ENCODE results near the gene RPN1.
"Not testable (repeated sequence)": the region's sequence is repeated elsewhere in the genome, so short reads cannot be mapped to it uniquely, and the experiment has no call there.

RPN1 gene

DNA sequence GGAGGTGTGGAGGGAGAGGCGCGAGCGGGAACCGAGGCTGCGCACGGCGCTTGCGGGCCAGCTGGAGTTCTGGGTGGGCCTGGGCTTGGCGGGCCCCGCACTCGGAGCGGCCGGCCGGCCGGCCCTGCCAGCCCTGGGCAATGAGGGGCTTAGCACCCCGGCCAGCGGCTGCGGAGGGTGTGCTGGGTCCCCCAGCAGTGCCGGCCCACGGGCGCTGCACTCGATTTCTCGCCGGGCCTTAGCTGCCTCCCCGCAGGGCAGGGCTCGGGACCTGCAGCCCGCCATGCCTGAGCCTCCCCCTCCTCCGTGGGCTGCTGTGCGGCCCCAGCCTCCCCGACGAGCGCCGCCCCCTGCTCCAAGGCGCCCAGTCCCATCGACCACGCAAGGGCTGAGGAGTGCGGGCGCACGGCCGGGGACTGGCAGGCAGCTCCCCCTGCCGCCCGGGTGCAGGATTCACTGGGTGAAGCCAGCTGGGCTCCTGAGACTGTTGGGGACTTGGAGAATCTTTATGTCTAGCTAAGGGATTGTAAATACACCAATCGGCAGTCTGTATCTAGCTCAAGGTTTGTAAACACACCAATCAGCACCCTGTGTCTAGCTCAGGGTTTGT lies 2.9 kb upstream of the RPN1 start:
- DNase-seq (ENCODE audit: low read depth in 2 of 3, low spot score in 2 of 3) = not testable (repeated sequence)

DNA sequence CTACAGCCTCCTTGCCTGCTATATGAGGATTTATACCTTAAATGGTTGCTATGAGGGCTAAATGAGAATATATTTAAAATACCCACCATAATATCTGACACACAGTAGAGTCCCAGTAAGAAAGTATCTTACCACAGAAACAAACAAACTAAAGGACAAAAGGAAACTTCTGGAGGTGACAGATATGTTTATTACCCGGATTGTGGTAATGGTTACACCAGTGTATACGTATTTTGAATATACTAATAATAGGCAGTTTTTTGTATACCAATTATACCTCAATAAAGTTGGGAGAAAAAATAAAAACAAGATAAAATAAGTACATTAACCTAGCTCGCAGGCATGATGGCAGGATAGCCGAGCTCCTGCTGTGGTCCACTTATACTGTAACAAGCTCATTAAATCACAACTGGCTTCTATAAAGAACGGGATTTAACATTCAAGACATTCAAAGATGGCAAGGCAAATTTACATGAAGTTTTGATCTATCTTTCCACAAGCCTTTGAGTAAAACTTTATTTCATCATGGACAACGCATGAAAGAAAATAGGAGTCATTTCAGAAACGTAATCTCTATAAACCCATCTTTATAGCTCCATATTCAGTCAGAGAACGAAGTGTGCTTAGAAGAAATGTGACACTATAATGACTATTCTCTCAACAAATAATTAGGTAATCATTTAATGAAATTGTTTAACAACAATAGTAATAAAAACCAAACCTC lies 1.5 kb downstream of the RPN1 start:
- DNase-seq (ENCODE audit: low read depth in 2 of 3, low spot score in 2 of 3) = no peak

DNA sequence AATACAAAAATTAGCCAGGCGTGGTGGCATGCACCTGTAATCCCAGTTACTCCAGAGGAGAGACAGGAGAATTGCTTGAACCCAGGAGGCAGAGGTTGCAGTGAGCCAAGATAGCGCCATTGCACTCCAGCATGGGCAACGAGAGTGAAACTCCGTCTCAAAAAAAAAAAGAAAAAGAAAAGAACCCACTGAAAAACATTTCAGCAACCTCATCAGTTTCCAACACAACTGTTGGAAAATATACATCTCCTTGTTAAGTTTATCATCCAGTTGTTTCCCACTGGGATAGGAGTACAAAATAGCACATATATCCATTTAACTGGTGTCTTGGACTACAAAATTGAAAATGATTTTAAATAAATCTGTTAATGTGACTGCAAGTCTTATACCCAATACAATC lies 2.2 kb downstream of the RPN1 start:
- DNase-seq (ENCODE audit: low read depth in 2 of 3, low spot score in 2 of 3) = no peak

DNA sequence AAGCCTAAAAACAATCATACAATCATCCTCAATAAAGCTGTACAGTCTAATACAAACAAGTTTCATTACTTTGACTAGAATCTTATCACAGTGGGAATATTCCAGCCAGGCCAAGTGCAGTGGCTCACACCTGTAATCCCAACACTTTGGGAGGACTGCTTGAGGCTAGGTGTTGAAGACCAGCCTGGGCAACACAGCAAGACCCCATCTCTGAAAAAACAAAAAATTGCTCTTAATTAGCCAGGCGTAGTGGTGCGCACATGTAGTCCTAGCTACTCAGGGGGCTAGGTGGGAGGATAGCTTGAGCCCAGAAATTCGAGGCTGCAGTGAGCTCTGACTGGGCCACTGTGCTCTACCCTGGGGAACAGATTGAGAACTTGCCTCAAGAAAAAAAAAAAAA lies 3.3 kb downstream of the RPN1 start:
- no peak for DNase-seq (ENCODE audit: low read depth in 2 of 3, low spot score in 2 of 3)

DNA sequence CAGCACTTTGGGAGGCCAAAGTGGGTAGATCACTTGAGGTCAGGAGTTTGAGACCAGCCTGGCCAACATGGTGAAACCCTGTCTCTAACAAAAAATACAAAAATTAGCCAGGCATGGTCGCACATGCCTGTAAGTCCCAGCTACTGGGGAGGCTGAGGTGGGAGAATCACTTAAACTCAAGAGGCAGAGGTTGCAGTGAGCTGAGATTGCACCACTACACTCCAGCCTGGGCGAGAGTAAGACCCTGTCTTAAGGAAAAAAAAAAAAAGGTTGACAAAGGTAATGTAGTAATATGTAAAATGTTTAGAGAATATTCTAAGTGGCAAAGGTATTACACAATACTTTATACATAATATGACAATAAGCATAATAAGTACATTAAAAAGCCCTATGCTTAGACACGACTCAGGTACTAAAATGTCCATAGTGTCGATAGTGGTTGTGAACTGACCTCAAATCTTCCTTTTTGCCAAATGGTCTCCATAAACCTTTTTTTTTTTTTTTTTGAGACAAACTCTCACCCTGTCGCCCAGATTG lies 16.5 kb downstream of the RPN1 start:
- no peak for DNase-seq (ENCODE audit: low read depth in 2 of 3, low spot score in 2 of 3)

DNA sequence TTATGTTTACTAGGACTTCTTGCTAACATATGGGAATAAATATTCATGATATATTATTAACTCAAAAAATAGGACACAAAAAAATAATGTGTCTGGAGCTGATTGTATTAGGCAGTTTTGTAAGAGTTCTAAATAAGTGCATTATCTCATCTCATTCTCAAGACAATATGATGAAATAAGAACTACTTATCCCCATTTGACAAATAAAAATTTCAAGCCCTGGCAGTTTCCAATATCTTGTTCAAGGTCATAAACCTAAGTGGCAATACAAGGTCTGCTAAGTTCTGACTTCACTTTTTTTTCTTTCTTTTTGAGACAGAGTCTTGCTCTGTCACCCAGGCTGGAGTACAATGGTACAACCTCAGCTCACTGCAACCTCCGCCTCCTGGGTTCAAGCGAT lies 18.3 kb downstream of the RPN1 start:
- no peak for DNase-seq (ENCODE audit: low read depth in 2 of 3, low spot score in 2 of 3)

DNA sequence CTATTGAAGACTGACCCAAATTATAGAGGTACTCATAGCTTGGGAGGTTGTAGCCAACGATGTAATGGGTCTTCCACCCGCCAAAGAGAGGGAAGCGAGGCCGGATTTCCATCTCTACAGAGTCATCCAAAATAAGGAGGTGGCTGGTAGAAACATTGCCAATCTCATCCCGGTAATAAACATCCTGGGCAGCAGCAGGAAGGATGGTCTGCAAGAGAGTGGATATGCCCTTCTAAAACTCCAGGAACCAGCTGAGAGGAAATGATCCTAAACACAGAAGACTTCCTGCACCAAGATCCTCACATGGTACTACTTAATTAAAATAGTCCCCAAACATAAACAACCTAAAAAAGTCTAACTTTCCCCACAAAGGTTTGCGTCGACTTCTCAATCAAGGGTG lies 20.7 kb downstream of the RPN1 start:
- no peak for DNase-seq (ENCODE audit: low read depth in 2 of 3, low spot score in 2 of 3)

DNA sequence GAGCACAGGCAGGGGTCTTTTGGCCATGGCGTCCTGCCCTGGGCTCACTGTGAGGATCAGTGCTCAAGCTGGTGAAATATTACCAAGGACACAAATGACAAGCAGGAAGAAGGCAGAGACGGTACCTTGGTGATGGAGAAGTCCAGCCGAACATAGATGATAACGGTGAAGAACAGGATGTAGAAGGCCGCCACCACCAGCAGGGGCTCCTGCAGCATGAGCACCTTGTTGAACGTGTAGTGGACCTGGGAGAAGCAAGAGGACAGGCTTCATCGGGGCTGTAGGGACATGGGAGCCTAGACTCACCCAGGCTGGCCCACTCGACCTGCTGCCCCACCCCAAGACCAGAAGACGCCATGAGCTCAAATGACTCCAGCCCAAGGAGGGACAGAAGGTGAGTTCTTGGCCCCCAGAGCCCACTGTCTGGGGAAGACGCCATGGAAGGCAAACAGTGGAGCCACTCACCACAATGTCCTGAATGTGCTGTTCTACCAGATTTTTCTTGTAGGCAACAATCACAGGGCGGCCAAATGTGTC lies 25.1 kb downstream of the RPN1 start:
- DNase-seq (ENCODE audit: low read depth in 2 of 3, low spot score in 2 of 3) = no peak

DNA sequence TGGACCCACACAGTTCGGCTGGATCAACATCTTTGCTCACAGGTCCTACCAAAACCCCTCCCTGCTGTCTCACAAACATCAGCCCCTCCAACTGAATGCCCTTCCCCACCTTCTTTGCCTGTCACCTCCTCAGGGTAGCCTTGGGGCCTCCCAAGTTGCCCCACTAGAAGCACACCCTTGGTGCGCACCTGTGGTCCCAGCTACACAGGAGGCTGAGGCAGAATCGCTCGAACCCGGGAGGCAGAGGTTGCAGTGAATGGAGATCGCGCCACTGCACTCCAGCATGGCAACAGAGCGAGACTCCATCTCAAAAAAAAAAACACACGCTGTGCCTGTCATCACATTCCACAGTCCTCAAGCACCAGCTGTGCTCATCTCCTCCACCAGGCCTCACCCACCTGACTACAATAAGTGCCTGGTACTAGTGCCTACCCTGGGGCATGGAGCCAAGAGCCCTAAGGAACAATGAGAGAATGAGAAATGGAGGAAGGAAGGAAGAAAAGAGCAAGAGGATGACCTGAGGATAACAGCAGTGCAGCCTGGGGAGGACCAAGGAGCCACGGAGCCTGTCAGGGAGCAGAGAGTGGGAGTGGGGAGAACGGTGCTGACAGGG lies 26.0 kb downstream of the RPN1 start:
- no peak for DNase-seq (ENCODE audit: low read depth in 2 of 3, low spot score in 2 of 3)

DNA sequence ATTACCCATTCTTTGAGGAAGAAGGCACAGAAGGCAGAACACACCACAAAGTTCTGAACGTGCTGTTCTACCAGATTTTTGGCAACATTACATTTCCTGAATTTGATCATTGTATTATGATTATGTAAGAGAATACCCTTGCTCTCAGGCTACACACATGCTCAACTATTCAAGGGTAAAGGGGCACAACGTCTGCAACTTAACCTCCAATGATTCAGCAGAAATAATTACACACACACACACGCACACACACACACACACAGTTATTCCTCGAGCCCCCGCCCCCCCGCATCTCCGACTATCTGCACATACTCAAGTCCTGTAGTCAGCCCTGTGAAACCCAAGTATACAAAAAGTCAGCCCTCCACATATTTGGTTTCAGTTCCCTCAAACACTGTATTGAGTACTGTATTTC lies 26.8 kb downstream of the RPN1 start:
- no peak for DNase-seq (ENCODE audit: low read depth in 2 of 3, low spot score in 2 of 3)

DNA sequence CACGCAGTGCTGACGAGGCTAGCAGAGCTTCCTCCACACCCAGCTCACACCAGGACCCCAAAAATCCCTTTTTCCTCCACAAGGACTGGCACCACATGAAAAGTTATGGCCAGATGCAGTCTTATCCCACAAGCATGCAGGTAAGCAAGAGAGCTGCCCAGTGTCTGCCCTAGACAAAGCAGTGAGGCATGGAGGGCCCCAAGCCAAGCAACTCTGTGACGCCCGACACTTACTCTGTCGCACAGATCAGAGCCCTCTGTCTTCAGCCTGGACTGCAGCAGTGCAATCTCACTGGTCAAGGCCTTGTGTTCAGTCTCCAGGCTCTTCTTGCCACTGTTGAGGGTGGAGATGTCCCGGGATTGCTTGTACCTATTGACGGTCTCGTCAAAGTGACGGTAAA lies 28.7 kb downstream of the RPN1 start:
- no peak for DNase-seq (ENCODE audit: low read depth in 2 of 3, low spot score in 2 of 3)

DNA sequence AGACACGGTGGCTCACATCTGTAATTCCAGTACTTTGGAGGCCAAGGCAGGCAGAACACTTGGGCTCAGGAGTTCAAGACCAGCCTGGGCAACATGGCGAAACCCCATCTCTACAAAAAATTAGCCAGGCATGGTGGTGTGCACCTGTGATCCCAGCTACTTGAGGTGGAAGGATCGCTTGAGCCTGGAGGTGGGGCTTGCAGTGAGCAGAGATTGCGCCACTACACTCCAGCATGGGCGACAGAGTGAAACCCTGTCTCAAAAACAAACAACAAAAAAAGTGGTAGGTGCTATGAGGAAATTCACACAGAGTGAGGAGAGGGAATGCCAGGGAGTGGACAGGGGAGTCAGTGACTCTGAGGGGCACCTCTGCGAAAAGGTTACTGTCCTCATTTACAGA lies 29.4 kb downstream of the RPN1 start:
- no peak for DNase-seq (ENCODE audit: low read depth in 2 of 3, low spot score in 2 of 3)

DNA sequence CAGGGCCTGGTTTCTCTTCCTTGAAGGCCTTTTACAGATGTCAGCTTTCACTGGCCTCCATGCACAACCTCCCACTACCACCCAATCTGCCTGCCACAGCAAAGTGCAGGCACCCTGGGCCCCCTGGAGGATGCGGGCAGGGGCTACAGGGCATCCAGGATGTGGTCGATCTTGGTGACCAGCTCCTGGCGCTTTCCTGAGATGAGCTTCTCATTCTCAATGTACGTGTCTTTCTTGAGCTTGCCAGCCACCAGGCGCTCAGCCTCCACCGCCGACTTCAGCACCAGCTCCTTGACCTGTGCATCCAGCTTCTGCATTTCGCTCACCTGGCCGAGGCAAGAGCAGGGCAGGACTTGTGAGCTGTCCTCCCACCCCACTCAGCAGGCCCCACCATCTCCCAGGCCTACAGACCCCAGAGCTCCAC lies 30.3 kb downstream of the RPN1 start:
- no peak for DNase-seq (ENCODE audit: low read depth in 2 of 3, low spot score in 2 of 3)

DNA sequence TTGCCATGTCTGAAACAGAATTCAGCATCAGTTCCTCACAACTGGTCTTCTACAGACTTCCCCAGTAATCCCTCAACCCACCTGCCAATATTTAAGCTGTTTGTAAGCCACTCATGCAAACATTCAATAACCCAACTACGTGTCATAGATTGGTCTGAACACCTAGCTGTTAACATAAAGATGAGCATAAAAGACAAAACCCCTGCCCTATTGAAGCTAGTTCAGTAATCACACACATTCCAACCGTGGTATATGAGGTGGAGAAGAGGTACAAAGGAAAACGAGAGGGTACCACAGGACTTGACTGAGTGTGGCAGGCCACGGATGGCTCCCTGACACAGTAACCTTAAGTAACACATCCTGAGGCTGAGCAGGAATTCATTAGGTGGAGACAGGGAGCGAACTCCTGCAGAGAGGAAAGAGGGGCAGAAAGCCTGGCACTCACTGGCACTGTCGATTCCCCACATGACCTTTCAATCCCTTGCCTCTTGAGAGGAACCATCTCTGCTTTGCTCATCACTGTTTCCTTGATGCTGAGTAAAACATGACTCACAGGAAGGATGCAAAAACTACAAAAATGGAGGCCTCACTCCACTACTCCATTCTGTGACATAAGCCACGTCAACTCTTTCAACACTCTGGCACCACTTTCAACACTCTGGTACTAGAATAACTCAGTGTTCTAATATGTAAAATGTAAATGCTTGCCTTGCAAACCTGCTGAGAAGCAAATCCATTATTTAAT lies 31.3 kb downstream of the RPN1 start:
- DNase-seq (ENCODE audit: low read depth in 2 of 3, low spot score in 2 of 3) = no peak

DNA sequence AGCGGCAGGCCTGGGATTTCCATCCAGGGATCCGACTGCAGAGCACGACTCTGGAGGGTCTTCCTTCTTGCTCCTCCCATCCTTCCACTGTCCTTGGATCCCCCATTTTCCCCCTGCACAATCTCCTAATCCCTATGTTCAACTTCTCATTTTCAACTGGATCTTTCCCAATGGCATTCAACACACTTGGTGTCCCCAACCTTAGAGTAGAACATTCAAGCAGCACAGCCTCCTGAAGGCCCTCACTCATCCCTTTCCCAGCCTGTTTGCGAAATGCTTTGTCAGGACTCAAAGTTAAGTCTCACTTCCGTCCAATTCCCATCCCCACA lies 32.3 kb downstream of the RPN1 start:
- no peak for DNase-seq (ENCODE audit: low read depth in 2 of 3, low spot score in 2 of 3)

DNA sequence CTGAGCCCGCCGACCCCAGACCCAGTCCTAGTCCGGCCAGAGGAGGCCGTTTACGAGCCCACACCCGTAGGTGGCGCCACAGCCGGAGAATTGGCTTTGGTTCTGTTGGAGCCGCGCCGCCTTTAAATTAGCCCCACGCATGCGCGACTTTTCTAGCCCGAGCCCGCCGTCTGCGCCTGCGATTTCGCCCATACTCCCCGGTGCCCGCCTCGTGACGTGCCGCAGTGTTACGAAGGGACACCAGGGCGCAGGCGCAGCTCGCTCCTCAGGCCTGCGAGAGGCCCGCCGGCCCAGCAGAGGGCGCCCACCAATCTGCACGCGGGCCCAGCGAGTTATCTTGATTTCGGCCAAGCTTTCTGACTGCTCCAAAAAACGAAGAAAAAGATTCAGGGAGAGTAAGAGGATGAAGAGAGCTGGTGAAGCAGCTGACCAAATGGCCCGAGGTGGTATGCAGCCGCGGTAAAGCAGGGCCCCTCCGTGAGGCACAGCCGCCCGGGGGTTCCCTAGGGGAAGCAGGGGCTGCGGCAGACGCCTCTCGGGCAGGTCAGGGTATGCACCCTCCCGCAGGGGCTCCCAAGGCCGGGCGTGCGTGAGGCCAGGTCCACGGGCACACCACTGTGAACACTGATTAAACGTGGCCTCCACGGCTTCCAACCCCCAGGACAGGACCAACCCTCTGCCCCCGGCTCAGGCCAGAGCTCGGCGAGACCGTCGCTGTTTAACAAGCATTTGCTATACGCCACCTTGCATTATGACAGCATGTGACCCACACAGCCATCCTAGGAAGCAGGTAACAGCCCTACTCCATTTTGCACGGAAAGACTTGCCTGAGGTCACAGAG lies 32.8 kb downstream of the RPN1 start:
- DNase-seq (ENCODE audit: low read depth in 2 of 3, low spot score in 2 of 3) = peak; percentile 82 to 98 (median 88)

DNA sequence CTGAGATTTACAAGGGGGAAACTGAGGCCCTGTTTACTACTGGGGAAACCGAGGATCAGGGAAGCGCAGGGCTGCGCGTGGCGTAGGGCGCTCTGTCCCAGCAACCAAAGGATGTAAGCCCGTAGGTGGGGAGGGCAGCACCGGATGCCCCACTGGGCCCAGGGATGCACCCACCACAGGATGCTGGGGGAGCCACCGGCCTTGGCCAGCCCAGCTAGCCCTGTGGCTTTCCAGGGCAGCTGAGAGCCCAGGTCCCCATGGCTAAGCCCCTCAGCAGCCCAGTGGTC lies 33.4 kb downstream of the RPN1 start:
- no peak for DNase-seq (ENCODE audit: low read depth in 2 of 3, low spot score in 2 of 3)

DNA sequence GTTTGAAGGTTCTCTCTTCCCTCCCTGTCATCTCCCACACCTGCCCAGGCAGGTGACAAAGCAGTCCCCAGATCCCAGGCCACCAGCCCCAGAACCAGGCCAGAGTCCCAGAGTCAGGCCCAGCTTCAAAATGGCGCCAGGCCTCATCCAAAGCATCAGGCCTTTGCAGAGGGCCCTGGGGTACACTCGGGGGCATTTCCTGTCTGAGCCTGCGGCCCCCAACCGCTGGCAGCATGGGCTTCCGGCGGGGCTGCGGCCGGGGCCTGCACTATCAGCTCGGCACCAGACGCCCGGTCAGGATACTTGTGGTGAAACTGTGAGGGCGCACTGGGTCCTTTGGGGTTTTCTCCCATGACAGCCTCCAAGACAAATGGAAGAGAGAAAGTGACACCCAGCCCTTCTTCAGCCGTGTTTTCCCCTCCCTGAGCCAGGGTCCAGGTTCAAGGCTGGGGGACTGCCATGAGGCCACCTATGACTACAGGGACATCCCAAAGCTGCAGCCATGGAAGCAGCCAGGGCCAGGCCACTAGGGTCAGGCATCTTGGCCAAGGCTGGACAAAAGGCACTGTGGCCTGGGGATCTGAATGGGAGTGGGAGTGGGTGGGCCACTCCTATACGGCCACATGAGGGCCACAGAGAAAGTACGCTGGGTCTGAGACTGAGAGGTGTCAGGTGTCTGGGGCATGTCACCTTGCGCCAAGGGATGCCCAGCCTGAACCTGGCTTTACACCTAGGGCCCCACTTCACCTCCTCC lies 33.9 kb downstream of the RPN1 start:
- no peak for DNase-seq (ENCODE audit: low read depth in 2 of 3, low spot score in 2 of 3)

DNA sequence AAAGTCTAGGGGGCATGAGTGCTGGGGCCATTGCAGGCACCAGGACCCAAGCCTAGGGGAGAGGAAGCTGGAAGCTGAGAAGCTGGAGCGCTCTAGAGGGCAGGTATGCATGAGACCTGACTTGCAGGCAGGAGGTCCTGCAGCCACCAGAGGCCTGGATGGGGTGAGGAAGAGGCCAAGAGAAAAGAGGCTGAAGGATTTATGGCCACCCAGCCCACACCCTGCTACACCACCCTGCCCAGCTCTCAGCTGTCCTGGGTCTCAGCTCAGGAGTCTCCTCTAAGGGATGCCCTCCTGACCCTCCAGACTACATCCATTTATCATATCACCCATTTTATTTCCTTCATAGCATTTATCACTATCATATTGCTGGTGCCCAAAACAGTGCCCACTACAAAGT lies 36.5 kb downstream of the RPN1 start:
- no peak for DNase-seq (ENCODE audit: low read depth in 2 of 3, low spot score in 2 of 3)

Data from activated CD8-positive, alpha-beta memory T cell treated with anti-CD3 and anti-CD28 coated beads for 48 hours (primary cell).